Osteoblast (primary cell): ENCODE data around the gene TBC1D10A. TPM values are rescaled to one million over a fixed set of nuclear protein-coding genes. Genes with fewer than 3 reads are reported as not detected.
A peak's percentile ranks its signal among the peaks of the same experiment; 100 is the strongest.

Source experiments
- DNase-seq: peaks from one replicate; pipeline ENCODE4 v3.0.0; 2011; ENCODE audit warnings: low spot score, mixed read lengths; ENCODE audit not compliant: insufficient read length; ENCODE audit errors: missing footprints
- H2AFZ ChIP-seq: 2 replicates; pipeline ENCODE4 v1.6.0; 2011; ENCODE audit warnings: mild to moderate bottlenecking, low read length
- H3K27ac ChIP-seq: 2 replicates; pipeline ENCODE4 v1.5.1; 2011; ENCODE audit warnings: mild to moderate bottlenecking, low read depth, low read length, moderate library complexity
- H3K27me3 ChIP-seq: 2 replicates; pipeline ENCODE4 v1.6.0; 2012; ENCODE audit warnings: mild to moderate bottlenecking, control low read depth, inconsistent platforms, low read length, moderate library complexity; ENCODE audit not compliant: insufficient read depth
- H3K36me3 ChIP-seq: 2 replicates; pipeline ENCODE4 v1.5.1; 2011; ENCODE audit warnings: mild to moderate bottlenecking, low read length, control low read depth, moderate library complexity; ENCODE audit not compliant: insufficient read depth
- H3K4me1 ChIP-seq: 2 replicates; pipeline ENCODE4 v1.5.1; 2011; ENCODE audit warnings: mild to moderate bottlenecking, low read length, control low read depth, moderate library complexity; ENCODE audit not compliant: insufficient read depth
- H3K4me2 ChIP-seq: 2 replicates; pipeline ENCODE4 v1.6.0; 2011; ENCODE audit warnings: mild to moderate bottlenecking, low read length; ENCODE audit not compliant: insufficient read depth
- H3K4me3 ChIP-seq: fragments of 200-600 bp; sonication (generic); 3 replicates; pipeline ENCODE4 v1.5.1; 2012; ENCODE audit warnings: mild to moderate bottlenecking, low read length, inconsistent platforms; ENCODE audit not compliant: insufficient read depth
- H3K79me2 ChIP-seq: 2 replicates; pipeline ENCODE4 v1.6.0; 2012; ENCODE audit warnings: mild to moderate bottlenecking, low read length, control low read depth, inconsistent platforms; ENCODE audit not compliant: insufficient read depth
- H3K9me3 ChIP-seq: 2 replicates; pipeline ENCODE4 v1.5.1; 2011; ENCODE audit warnings: low read depth, low read length, control low read depth
- H4K20me1 ChIP-seq: 2 replicates; pipeline ENCODE4 v1.6.0; 2012; ENCODE audit warnings: mild to moderate bottlenecking, low read length, control low read depth; ENCODE audit not compliant: insufficient read depth
- CTCF ChIP-seq: IDR thresholded peaks from 2 replicates; pipeline ENCODE4 v1.5.1; 2011; ENCODE audit warnings: mild to moderate bottlenecking, low read depth, low read length, moderate library complexity; ENCODE audit errors: extremely low read depth
- total RNA-seq: library from RNA; depleted of rRNA; stranded (reverse); fragments of >200 nt; gene quantifications from 2 replicates; pipeline ENCODE4 v1.2.3, GENCODE V29; 2012

TBC1D10A gene
- total RNA-seq, 1 donor, result 32.9 TPM

- TF ChIP-seq CTCF, result no peak
- Histone ChIP-seq H3K9me3 (no peaks in the 10 kb centered on the region), H3K4me3 (no peak overlapping the region), H2AFZ (no peak overlapping the region), H3K36me3 (no peaks in the 10 kb centered on the region), H3K4me2 (no peak overlapping the region), H4K20me1 (no peaks in the 10 kb centered on the region), H3K27me3 (no peaks in the 10 kb centered on the region), H3K27ac (no peak overlapping the region), H3K79me2 (no peaks in the 10 kb centered on the region), H3K4me1 (peaks cover 7% of the 10 kb centered on the region)
- DNase-seq, result peak; percentile 78
Observed at GRCh38 chr22:30265131-30265720, 61.5 kb downstream of the TBC1D10A start.

GRCh38 chr22:30263883-30264282, 62.9 kb downstream of the TBC1D10A start:
- H3K27me3 ChIP-seq, result no peaks in the 10 kb centered on the region
- peaks cover 7% of the 10 kb centered on the region for H3K4me1 ChIP-seq
- H4K20me1 ChIP-seq, result no peaks in the 10 kb centered on the region
- no peak overlapping the region for H2AFZ ChIP-seq
- H3K9me3 ChIP-seq, result no peaks in the 10 kb centered on the region
- no peak overlapping the region for H3K4me3 ChIP-seq
- H3K79me2 ChIP-seq, result no peaks in the 10 kb centered on the region
- H3K27ac ChIP-seq, result no peak overlapping the region
- no peaks in the 10 kb centered on the region for H3K36me3 ChIP-seq
- H3K4me2 ChIP-seq, result no peak overlapping the region
- peak; percentile 41 for DNase-seq
- TF ChIP-seq CTCF, result no peak

GRCh38 chr22:30262917-30263741, 63.6 kb downstream of the TBC1D10A start:
- Histone ChIP-seq H3K9me3 (no peaks in the 10 kb centered on the region), H3K36me3 (no peaks in the 10 kb centered on the region), H3K4me3 (peak overlapping the region; percentile 54), H3K27ac (no peak overlapping the region), H3K4me1 (peaks cover 7% of the 10 kb centered on the region), H3K27me3 (no peaks in the 10 kb centered on the region), H2AFZ (peak overlapping the region; percentile 88), H3K4me2 (peak overlapping the region; percentile 81), H3K79me2 (no peaks in the 10 kb centered on the region), H4K20me1 (no peaks in the 10 kb centered on the region)
- DNase-seq, result peak; percentile 93
- TF ChIP-seq CTCF, result peak; percentile 89

GRCh38 chr22:30262112-30262511, 64.6 kb downstream of the TBC1D10A start:
- H3K9me3 ChIP-seq, result no peaks in the 10 kb centered on the region
- H3K4me1 ChIP-seq, result peaks cover 7% of the 10 kb centered on the region
- no peaks in the 10 kb centered on the region for H3K36me3 ChIP-seq
- peak; percentile 66 for DNase-seq
- TF ChIP-seq CTCF, result no peak
- H2AFZ ChIP-seq, result no peak overlapping the region
- no peak overlapping the region for H3K4me3 ChIP-seq
- no peak overlapping the region for H3K4me2 ChIP-seq
- no peak overlapping the region for H3K27ac ChIP-seq
- no peaks in the 10 kb centered on the region for H4K20me1 ChIP-seq
- no peaks in the 10 kb centered on the region for H3K27me3 ChIP-seq
- H3K79me2 ChIP-seq, result no peaks in the 10 kb centered on the region
